GM12878 (cell line): ENCODE results near the gene WWOX. TPM values are rescaled to one million over a fixed set of nuclear protein-coding genes. Genes with fewer than 3 reads are reported as not detected.

ENCODE experiments used
- ATAC-seq: fragments of 200-7000 bp; cut with Tn5 transposase; 3 replicates; pipeline ENCODE4 v1.9.1; 2020; ENCODE audit warnings: mild to moderate bottlenecking, moderate library complexity
- BruUV-seq: library from RNA; stranded (reverse); fragments of 400-500 nt; replicated peaks from 2 replicates; lab custom pipeline; 2021; lab: Mats Ljungman, UMichigan
- CTCF ChIA-PET: fragments of 300-600 bp; sonication (Branson Sonifier 250); formaldehyde crosslinking; extraction: SDS; loops from one replicate; lab custom pipeline; 2021; ENCODE audit warnings: inconsistent platforms; lab: Yijun Ruan, JAX
- POLR2A ChIA-PET: fragments of 350-600 bp; formaldehyde crosslinking; extraction: SDS; loops from one replicate; lab custom pipeline; 2021; ENCODE audit warnings: inconsistent platforms; lab: Charles Lee
- RAD21 ChIA-PET: fragments of 300-600 bp; sonication (Branson Sonifier 250); formaldehyde crosslinking; loops from one replicate; lab custom pipeline; 2023; ENCODE audit warnings: antibody characterized with exemption; ENCODE audit not compliant: unreplicated experiment; lab: Charles Lee
- SMC1A ChIA-PET: fragments of 300-600 bp; sonication (Branson Sonifier 250); formaldehyde crosslinking; loops from one replicate; lab custom pipeline; 2023; ENCODE audit not compliant: unreplicated experiment, uncharacterized antibody; lab: Charles Lee
- DNase-seq: peaks from one replicate; pipeline ENCODE4 v3.0.0-alpha.2; 2011; ENCODE audit warnings: low read depth, low spot score
- FAIRE-seq: peaks from 3 replicates; lab custom pipeline; 2011; peaks lifted over from hg19 to GRCh38; lab: Jason Lieb, UNC
- H2AFZ ChIP-seq: 2 replicates; pipeline ENCODE4 v1.6.0; 2011; ENCODE audit warnings: low read depth, low read length, control low read depth; ENCODE audit not compliant: control insufficient read depth
- H3K27ac ChIP-seq: 2 replicates; pipeline ENCODE4 v1.5.1; 2011; ENCODE audit warnings: control low read depth; ENCODE audit not compliant: control insufficient read depth, insufficient read depth
- H3K27me3 ChIP-seq, 2 experiments: replicated peaks in 1 of 2; 2 replicates each; pipeline versions ENCODE4 v1.6.0 to v1.6.1; 2011; ENCODE audit warnings: low read length in 1 of 2; ENCODE audit not compliant: control insufficient read depth in 2 of 2, insufficient read depth in 2 of 2
- H3K36me3 ChIP-seq, 2 experiments: 2 replicates each; pipeline ENCODE4 v1.5.1; 2011; ENCODE audit warnings: low read length in 1 of 2; ENCODE audit not compliant: control insufficient read depth in 2 of 2, insufficient read depth in 2 of 2
- H3K4me1 ChIP-seq: 2 replicates; pipeline ENCODE4 v1.6.1; 2011; ENCODE audit warnings: mild to moderate bottlenecking, low read length, moderate library complexity, mixed read lengths; ENCODE audit not compliant: control insufficient read depth, insufficient read depth
- H3K4me2 ChIP-seq: 2 replicates; pipeline ENCODE4 v1.6.0; 2011; ENCODE audit warnings: control low read depth; ENCODE audit not compliant: control insufficient read depth, insufficient read depth
- H3K4me3 ChIP-seq: fragments of 200-600 bp; sonication (generic); 2 replicates; pipeline ENCODE4 v1.5.1; 2016
- H3K79me2 ChIP-seq: 2 replicates; pipeline ENCODE4 v1.6.0; 2011; ENCODE audit warnings: low read length; ENCODE audit not compliant: control insufficient read depth, insufficient read depth
- H3K9ac ChIP-seq: 2 replicates; pipeline ENCODE4 v1.8.0; 2011; ENCODE audit warnings: low read length, control low read depth, mixed read lengths; ENCODE audit not compliant: control insufficient read depth, insufficient read depth
- H3K9me3 ChIP-seq: replicated peaks from 3 replicates; pipeline ENCODE4 v1.5.1; 2011; ENCODE audit warnings: mild to moderate bottlenecking, low read length; ENCODE audit not compliant: control insufficient read depth, insufficient read depth
- H4K20me1 ChIP-seq: 2 replicates; pipeline ENCODE4 v1.6.0; 2011; ENCODE audit not compliant: control insufficient read depth, insufficient read depth
- ATF7 ChIP-seq: fragments of 450-650 bp; IDR thresholded peaks from 2 replicates; pipeline ENCODE4 v1.6.1; 2016; ENCODE audit warnings: low read depth, mild to moderate bottlenecking
- CREM ChIP-seq: IDR thresholded peaks from 2 replicates; pipeline ENCODE4 v1.6.1; 2014; ENCODE audit warnings: antibody characterized with exemption, low read depth
- JUNB ChIP-seq: IDR thresholded peaks from 2 replicates; pipeline ENCODE4 v1.6.1; 2016; ENCODE audit warnings: antibody characterized with exemption, mild to moderate bottlenecking
- RUNX3 ChIP-seq: IDR thresholded peaks from 2 replicates; pipeline ENCODE4 v1.6.1; 2012; ENCODE audit warnings: low read length, inconsistent platforms
- WGBS: methylation state at CpG from one replicate; pipeline ENCODE4 v1.1.6; 2016; ENCODE audit warnings: low lambda C conversion rate; ENCODE audit not compliant: insufficient replicate concordance, insufficient coverage; ENCODE audit errors: missing lambda C conversion rate; 5-methylcytosine and 5-hydroxymethylcytosine counted together
- in situ Hi-C: fragments of 300-500 bp; cut with MboI; formaldehyde crosslinking; loops from 9 replicates; pipeline ENCODE4 v1.14.3; 2018; ENCODE audit warnings: mixed read lengths
- intact Hi-C: fragments of 100-400 bp; cut with micrococcal nuclease; formaldehyde crosslinking; loops from one replicate; pipeline ENCODE4 v1.14.2; 2022; ENCODE audit not compliant: unreplicated experiment
- polyA plus RNA-seq, 11 experiments: library from polyadenylated mRNA; depleted of rRNA in 4 of 11; unstranded in 6 of 11; stranded (reverse) in 5 of 11; fragments of >200 nt; fragmentation: Nextera tagmentation in 4 of 11; fragmentation: Illumina TruSeq in 1 of 11; extraction: Ambion mirVana in 4 of 11; extraction: Trizol in 1 of 11; gene quantifications; 1 replicate in 1 of 11; 2 replicates in 10 of 11; pipeline versions ENCODE4 v1.2.1 to v1.2.3, GENCODE V29; 2011 to 2016; ENCODE audit warnings: inconsistent platforms in 2 of 11, missing spikeins in 2 of 11, low read depth in 1 of 11
- total RNA-seq, 4 experiments: library from RNA; depleted of rRNA in 3 of 4; stranded (reverse); fragments of >200 nt in 3 of 4; fragmentation: Illumina TruSeq in 1 of 4; extraction: Trizol in 1 of 4; gene quantifications; 2 replicates each; pipeline versions ENCODE4 v1.2.1 to v1.2.3, GENCODE V29; 2013 to 2021

WWOX gene
- total and polyA plus RNA-seq, 10 of the 15 experiments (the other 5 are each of a cell fraction or from before 2014, with no cell fraction given): 2.8 to 24.4 (median 17.8) TPM

- Histone ChIP-seq H3K4me2 (no peak overlapping the region), H3K27me3 (no peaks in the 10 kb centered on the region; a peak in 2 of 4 replicates), H3K27ac (no peak overlapping the region), H3K4me3 (no peak overlapping the region), H4K20me1 (no peaks in the 10 kb centered on the region), H3K4me1 (no peaks in the 10 kb centered on the region), H3K36me3 (no peaks in the 10 kb centered on the region), H3K79me2 (no peaks in the 10 kb centered on the region), H3K9ac (no peak overlapping the region), H3K9me3 (peaks cover 2% of the 10 kb centered on the region; the same call in 1 of the 3 replicates), H2AFZ (no peak overlapping the region)
- FAIRE-seq (no peak), DNase-seq (no peak), ATAC-seq (no peak)
- intact Hi-C loops: no loop called here
- ChIA-PET SMC1A (no interaction called here), POLR2A (no interaction called here), RAD21 (no interaction called here), CTCF (no interaction called here)
- 0% methylated on average over 2 of the region's 2 CpGs for WGBS
- no TSS peak for BruUV-seq
- in situ Hi-C loops: no loop called here
- TF ChIP-seq ATF7 (no peak), RUNX3 (no peak), CREM (no peak)
These were observed 1085.1 kb downstream of the WWOX start for GRCh38 chr16:79184464-79185030.

- Histone ChIP-seq H3K27ac (no peak overlapping the region), H3K4me3 (no peak overlapping the region), H3K4me1 (no peaks in the 10 kb centered on the region), H2AFZ (no peak overlapping the region), H3K4me2 (no peak overlapping the region), H3K9me3 (peaks cover 2% of the 10 kb centered on the region; the same call in 1 of the 3 replicates), H4K20me1 (no peaks in the 10 kb centered on the region), H3K79me2 (no peaks in the 10 kb centered on the region), H3K27me3 (no peaks in the 10 kb centered on the region; a peak in 2 of 4 replicates), H3K9ac (no peak overlapping the region), H3K36me3 (no peaks in the 10 kb centered on the region)
- ChIA-PET RAD21 (no interaction called here), CTCF (no interaction called here), POLR2A (no interaction called here), SMC1A (no interaction called here)
- intact Hi-C loops (no loop called here), in situ Hi-C loops (no loop called here)
- no peak for FAIRE-seq
- no peak for ATAC-seq
- WGBS: 30% methylated on average over 4 of the region's 4 CpGs
- no peak for TF ChIP-seq JUNB
- no TSS peak for BruUV-seq
- no peak for DNase-seq
These were observed 1086.3 kb downstream of the WWOX start for GRCh38 chr16:79185711-79186110.
